Upper lobe of left lung (tissue), 4 donors: ENCODE measurements around the gene PTPRD.

ENCODE experiments used
- CTCF ChIP-seq, 6 experiments: fragments of 450-650 bp in 4 of 6; fragments of 200-600 bp in 2 of 6; sonication (generic) in 2 of 6; IDR thresholded peaks; one replicate each; pipeline ENCODE4 v1.5.1; 2016 to 2019; ENCODE audit warnings: antibody characterized with exemption in 6 of 6
- EP300 ChIP-seq, 4 donors: sonication (generic); formaldehyde crosslinking; IDR thresholded peaks; one replicate each; pipeline ENCODE4 v1.5.1; 2017; ENCODE audit warnings: antibody characterized with exemption in 4 of 4, control low read depth in 2 of 4
- POLR2A ChIP-seq, 4 donors: fragments of 450-650 bp; IDR thresholded peaks; one replicate each; pipeline ENCODE4 v1.5.1; 2016 to 2017; ENCODE audit warnings: antibody characterized with exemption in 4 of 4, mild to moderate bottlenecking in 2 of 4
- POLR2AphosphoS5 ChIP-seq, 2 donors: sonication (generic); formaldehyde crosslinking; IDR thresholded peaks; one replicate each; pipeline ENCODE4 v1.5.1; 2017; ENCODE audit warnings: antibody characterized with exemption in 2 of 2

GRCh38 chr9:10242255-10242654 lies 370.5 kb downstream of the PTPRD start:
- TF ChIP-seq POLR2AphosphoS5 (IDR thresholded peaks at IDR 0.05) (no peak), EP300 (IDR thresholded peaks at IDR 0.05) (no peak), CTCF (IDR thresholded peaks at IDR 0.05) (no peak), POLR2A (IDR thresholded peaks at IDR 0.05) (no peak)
